ENCODE data around the gene NAT14. TPM values are rescaled to one million over a fixed set of nuclear protein-coding genes. Genes with fewer than 3 reads are reported as not detected.

NAT14 gene
- total and polyA plus RNA-seq, 2 of the 8 experiments (the other 6 are each of a cell fraction or from before 2014, with no cell fraction given) = 47.1 to 71.2 TPM

- no peak for TF ChIP-seq TAF7 (optimal IDR thresholded peaks at IDR 0.05; ENCODE audit: borderline replicate concordance, low read depth, low read length)
- TF ChIP-seq NRF1 (IDR thresholded peaks at IDR 0.05; ENCODE audit: low read depth, low read length) = no peak
- TF ChIP-seq SP1 (IDR thresholded peaks at IDR 0.05; ENCODE audit: low read depth, low read length) = no peak
- TF ChIP-seq SRF (IDR thresholded peaks at IDR 0.05; ENCODE audit: low read depth, low read length) = no peak
- TF ChIP-seq JUND (IDR thresholded peaks at IDR 0.05; ENCODE audit: low read length) = no peak
- no peak for TF ChIP-seq MAFK (IDR thresholded peaks at IDR 0.05; ENCODE audit: low read depth, low read length)
- TF ChIP-seq ATF3 (IDR thresholded peaks at IDR 0.05; ENCODE audit: insufficient read depth, low read depth, low read length) = no peak
- TF ChIP-seq TCF12 (IDR thresholded peaks at IDR 0.05; ENCODE audit: low read depth, low read length) = no peak
- no peak for TF ChIP-seq RAD21 (IDR thresholded peaks at IDR 0.05 in 1 of 2, conservative IDR thresholded peaks at IDR 0.05 in 1 of 2; ENCODE audit: low read depth in 2 of 2, low read length in 2 of 2)
These were observed 5.8 kb downstream of the NAT14 start (continued) for GRCh38 chr19:55490478-55491432.
